Keratinocyte (primary cell): Measurements from ENCODE around the gene MLLT1.

Source experiments
- CTCF ChIP-seq, 3 experiments: IDR thresholded peaks in 1 of 3; conservative IDR thresholded peaks in 1 of 3; optimal IDR thresholded peaks in 1 of 3; 2 replicates in 2 of 3; 3 replicates in 1 of 3; pipeline versions ENCODE3 to v1.5.1; 2011; ENCODE audit warnings: low read length in 3 of 3, mild to moderate bottlenecking in 3 of 3, moderate library complexity in 2 of 3, control low read depth in 1 of 3, inconsistent platforms in 1 of 3; ENCODE audit not compliant: insufficient read depth in 2 of 3; ENCODE audit errors: extremely low read depth in 1 of 3
- EZH2 ChIP-seq: IDR thresholded peaks from one replicate; pipeline ENCODE4 v1.6.1; 2012; ENCODE audit warnings: inconsistent platforms, mild to moderate bottlenecking, low read length, moderate library complexity

DNA sequence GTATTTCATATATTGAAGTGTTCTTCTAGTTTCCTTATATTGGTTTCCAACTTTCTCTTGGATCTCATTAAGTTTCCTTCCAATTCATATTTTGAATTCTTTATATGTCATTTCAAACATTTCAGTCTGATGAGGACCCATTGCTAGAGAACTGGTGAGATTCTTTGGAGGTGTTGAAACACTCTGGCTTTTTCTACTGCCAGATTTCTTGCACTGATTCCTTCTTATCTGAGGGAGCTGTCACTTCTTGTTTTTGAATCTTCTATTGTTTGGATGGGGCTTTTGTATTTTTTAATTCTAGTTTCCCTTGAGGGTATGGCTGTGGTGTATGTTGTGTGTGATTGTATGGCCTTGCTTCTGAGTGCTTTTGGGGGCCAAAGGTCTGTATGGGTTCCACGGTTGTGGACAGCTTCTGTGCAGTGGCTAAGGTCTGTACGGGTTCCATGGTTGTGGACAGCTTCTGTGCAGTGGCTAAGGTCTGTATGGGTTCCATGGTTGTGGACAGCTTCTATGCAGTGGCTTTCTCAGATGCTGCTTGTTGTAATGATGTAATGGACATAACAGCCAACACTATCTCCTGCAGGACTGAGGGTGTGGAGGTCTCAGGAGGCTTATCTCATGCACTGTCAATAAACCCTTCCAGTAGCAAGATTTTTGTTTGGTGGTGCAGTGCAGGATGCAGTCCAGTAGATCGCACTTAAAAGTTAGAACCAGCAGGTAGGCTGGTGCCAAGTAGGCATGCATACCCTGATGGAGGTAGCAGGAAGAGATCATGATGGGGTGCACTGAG, 107.5 kb downstream of the MLLT1 start:
- TF ChIP-seq CTCF (optimal IDR thresholded peaks at IDR 0.05 in 1 of 3, IDR thresholded peaks at IDR 0.05 in 1 of 3, conservative IDR thresholded peaks at IDR 0.05 in 1 of 3; ENCODE audit: extremely low read depth in 1 of 3, insufficient read depth in 2 of 3, low read length in 3 of 3) (no peak), EZH2 (no peak)
